Measurements from ENCODE around the gene C17orf78.

DNA sequence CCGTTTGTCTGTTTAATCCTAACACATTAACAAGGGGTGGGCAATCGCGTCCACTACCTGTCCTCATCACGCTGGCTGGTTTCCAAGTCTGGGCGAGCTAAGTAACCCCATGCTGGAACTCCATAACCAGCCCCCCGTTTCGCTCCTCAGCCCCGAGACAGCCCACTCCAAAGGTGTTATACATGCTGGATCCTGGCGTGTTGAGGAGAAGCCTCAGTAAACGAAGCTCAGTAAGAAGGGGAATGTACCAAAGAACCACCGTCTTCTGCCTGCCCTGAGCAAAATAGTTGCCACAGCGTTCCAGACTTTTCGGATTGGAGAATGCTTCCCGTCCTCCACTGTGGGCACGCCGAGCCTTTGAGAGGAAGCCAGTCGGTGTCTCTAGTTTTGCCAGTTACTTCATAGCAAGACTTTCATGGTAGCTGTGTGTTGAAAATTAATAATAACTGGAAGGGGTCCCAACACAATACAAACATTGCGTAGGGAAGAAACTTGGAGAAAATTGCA is 16.1 kb upstream of the C17orf78 start:
- TF ChIP-seq YY2 (tag by site-specific recombination; IDR thresholded peaks at IDR 0.05) (no peak), ZNF501 (tag by site-specific recombination; IDR thresholded peaks at IDR 0.05) (no peak), ZNF423 (tag by site-specific recombination; IDR thresholded peaks at IDR 0.05) (no peak), ZNF16 (tag by site-specific recombination; IDR thresholded peaks at IDR 0.05; ENCODE audit: low read depth) (no peak)
